GM19328 (cell line): ENCODE results near the gene OAS2.

Source experiments
- ATAC-seq: cut with Tn5 transposase; IDR thresholded peaks from one replicate; pipeline ENCODE4 v1.9.1; 2021; ENCODE audit warnings: mild to moderate bottlenecking, moderate library complexity; ENCODE audit not compliant: unreplicated experiment

OAS2 gene

GRCh38 chr12:113056631-113057488 lies 78.5 kb downstream of the OAS2 start, which contains the start of gene DTX1:
DTX1 (plus strand) TSS chr12:113056730; CDS start chr12:113058193, 1,463 bp downstream.
- no peak for ATAC-seq

- no peak for ATAC-seq
Measured at GRCh38 chr12:113057565-113058485, 79.5 kb downstream of the OAS2 start.

GRCh38 chr12:113058553-113058952 lies 80.2 kb downstream of the OAS2 start:
- ATAC-seq = no peak

GRCh38 chr12:113059071-113059595 lies 80.8 kb downstream of the OAS2 start:
- ATAC-seq = no peak

- no peak for ATAC-seq
Measured at GRCh38 chr12:113060336-113060960, 82.1 kb downstream of the OAS2 start.

GRCh38 chr12:113061061-113061694 lies 82.9 kb downstream of the OAS2 start:
- ATAC-seq = no peak
